Amniotic stem cell (primary cell): ENCODE results near the gene CTNNA2.

Source experiments
- DNase-seq: peaks from one replicate; lab custom pipeline; 2025; lab: John Stamatoyannopoulos, UW

Gene CTNNA2

DNA sequence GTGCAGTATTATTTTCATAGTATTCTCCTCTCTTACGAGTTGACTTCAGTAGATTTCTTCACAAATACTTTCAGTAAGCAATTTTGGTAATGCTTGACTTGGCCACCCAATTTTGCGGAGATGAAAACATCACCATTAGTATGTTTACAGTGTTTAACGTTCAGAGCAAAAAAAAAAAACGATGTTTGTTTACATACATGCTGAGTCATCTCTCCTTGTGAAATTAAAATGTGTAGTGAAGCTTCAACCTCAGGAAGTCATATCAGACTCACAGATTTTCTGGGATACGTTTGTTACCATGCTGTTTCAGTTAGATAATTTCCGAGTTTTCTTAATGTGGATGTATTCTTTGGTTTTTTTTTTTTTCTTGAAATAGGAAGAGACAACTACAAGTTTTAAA, 100.1 kb downstream of the CTNNA2 start:
- no peak for DNase-seq

DNA sequence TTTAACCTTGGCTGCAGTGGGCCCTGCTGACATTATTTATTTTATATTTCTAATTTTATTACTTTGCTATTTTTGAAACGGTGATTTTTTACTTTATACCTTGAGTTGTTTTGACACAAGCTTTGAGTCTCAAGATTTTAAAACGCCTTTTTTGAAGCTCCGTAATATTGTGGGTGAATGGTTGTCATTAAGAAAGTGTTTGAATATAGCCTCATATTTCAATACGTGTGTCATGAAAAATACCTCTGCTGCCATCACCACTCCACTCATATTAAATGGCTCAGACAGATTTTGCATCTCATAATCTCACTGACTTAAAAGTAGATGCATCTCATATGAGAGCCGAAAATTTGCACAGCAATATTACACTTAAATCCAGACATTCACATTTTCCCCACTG, 106.6 kb downstream of the CTNNA2 start:
- no peak for DNase-seq

DNA sequence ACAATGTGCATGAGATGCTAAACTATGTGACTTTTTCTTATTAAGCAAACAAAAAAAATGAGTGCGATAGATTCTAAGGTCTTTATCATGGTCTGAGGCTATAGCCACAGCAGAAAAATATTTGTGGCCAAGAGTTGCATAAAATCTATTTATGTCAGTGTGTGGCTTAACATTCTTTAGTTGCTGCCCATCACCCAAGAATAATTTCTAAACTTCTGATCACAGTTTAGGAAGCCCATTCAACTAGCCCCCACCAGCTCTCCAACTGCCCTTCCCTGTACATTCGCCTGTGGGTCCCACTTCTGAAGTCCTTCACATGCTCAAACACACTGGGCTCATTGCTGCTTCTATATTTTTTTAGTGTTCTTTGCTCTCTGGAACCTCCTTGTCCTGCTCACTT, 107.1 kb downstream of the CTNNA2 start:
- DNase-seq, result no peak

DNA sequence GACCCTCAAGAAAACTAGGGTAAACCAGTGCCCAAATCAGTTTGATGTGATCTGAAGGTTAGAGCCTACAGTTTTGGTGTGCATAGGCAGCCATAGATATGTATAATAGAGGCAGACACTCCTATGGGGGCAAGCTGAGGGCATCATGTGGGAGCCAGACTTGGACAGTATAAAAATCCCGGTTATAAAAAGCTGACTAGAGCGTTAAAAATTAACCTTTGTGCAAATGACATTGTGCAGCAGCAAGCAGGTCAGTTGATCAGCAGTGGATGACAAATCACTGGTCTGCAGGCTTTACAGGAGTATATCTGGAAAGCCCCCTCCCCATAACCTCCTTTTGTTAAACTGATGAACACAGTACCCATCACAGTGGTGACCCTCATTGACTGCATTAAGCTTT, 107.8 kb downstream of the CTNNA2 start:
- no peak for DNase-seq

DNA sequence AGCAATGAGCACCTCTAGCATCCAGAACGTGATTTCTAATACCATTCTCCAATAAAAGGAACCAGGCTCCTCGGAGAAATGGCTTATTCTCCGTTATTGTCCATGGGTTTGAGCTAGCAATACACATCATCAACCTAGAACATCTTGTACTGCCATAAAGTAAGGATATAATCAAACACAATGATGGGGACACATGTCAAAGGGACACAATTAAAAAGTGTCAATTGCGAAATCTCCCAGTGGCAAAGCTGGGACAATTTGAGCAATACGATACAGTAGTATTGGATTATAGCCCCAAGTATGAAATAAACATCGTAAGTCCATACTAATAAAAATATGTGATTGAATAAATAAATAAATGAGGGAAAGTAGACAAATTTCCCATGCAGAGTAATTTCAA, 108.4 kb downstream of the CTNNA2 start:
- DNase-seq, result no peak

DNA sequence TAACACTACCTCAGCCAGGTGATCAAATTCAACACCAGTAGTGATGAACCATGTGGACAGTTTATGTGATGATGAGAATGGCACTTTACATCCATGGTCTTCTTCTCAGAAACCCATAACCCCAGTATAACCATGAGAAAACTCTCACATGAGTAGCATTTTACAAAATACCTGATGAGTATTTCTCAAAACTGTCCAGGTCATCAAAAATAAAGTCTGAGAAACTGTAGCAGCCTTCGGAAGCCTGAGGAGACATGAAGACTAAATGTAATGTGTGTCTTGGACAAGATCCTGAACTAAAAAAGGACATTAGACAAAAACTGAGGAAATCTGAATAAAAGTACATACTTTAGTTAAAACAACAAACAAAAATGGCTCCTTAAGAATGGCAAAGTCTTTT, 108.9 kb downstream of the CTNNA2 start:
- no peak for DNase-seq

DNA sequence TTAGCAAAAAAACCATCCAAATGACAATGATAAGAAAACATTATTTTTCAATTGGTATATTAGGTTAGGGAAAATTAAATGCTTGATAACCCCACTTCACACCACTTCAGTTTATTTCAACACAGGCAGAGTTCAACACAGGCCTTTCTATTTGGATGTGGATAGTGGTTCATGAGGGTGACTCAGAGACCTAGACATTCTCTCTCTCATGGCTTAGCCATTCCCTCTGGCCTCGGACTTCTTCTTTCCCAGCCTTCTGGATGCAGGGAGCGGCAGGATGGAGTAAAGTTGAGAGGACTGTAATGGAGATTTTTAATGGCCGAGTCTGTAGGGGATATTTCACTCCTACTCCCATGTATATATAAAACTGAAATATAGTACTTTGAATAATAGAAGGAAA, 109.7 kb downstream of the CTNNA2 start:
- DNase-seq, result no peak

DNA sequence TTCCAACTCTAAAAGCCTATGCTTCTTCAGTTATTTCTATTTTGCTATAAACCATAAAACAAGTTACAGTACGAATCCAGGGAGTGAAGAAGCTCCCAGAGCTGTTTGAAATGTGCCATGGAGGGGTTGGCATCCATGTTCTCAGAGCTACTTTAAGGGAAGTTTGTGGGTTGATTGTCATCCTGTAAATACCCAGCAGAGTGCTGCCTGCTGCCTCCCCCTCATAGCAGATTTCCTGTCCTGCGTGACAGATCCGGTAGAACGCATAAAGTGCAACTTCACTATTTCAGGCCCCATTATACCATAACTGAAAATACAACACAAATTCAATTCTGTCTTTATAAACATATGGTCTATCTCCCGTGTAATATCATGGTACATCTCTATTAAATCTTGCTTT, 114.4 kb downstream of the CTNNA2 start:
- DNase-seq, result no peak

DNA sequence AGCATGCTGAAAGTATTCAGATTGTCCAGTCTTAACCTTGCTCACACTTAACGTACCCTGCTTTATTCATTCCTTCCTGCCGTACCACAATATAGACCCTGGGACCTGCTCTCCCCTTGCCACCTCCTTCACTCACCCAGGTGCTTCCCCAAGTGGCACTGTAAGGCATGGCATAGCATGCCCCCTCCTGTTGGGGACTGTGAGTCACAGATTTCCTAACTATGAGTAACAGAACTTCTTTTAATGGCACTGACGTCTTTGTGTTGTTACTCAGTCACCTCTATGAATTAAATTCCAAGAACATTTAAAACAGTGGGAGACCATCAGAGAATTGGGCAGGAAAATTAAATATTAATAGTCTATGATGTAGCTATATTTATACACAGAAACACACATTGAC, 117.2 kb downstream of the CTNNA2 start:
- DNase-seq, result no peak

DNA sequence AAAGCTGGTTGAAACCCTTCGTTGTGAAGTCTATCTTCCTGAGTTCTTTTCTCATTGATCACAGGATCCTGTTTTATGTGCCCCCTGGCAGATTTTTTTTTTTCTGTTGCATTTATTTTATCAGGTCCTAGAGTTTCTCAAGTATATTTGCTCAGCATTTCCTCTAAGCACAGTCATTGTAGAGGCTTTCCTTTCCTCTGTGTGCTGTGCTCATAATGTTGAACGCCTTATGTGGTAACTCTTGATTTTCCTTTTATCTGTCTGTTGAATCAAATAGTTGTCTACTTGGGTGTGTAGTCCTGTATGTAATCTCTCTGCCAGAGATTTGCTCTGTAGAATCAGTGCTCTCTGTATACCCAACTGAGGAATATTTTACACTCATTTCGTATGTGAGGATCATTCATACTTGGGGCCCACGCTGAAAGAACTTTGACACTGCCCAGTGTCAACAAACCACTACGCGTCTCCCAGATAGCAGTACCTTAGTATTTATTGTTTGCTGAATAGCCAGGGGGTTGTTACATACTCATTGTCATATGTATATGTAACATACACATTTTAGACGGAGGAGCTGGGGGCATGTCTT, 118.2 kb downstream of the CTNNA2 start:
- DNase-seq, result no peak

DNA sequence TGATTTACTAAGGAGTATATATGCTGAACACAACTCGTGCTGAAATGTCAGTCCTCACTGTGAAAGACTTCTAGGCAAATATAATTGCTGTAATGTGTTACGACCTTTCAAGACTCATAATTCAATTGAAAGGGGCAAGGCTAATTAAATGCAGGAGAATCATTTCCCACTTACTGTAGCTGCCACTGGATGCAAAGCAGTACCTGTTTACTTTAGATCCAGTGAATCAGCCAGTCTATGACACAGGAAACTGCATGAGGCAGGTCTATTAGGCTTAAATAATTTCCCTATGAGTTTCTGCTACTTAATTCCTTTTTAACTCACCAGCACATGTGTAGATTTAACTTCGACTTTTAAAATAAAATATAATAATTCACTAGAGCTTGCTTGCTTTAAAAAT, 125.6 kb downstream of the CTNNA2 start:
- no peak for DNase-seq

DNA sequence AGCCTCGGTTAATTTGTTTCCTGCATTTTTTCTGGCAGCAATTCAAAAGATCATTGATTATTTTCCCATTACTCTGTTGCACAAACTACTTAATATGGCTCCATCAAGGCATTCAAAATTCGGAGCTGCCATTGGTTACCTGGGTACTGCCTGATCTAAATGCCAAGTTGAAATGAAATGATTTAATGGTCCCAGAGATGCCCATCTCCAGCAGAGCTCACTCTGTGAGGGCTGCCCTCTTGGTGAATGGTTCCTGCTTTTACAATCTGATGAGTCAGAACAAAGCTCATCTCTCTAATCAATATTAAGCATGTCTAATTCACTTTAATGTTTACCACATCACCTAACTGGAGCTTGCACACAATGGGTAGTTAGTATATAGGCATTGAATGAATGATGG, 126.1 kb downstream of the CTNNA2 start:
- DNase-seq, result no peak

DNA sequence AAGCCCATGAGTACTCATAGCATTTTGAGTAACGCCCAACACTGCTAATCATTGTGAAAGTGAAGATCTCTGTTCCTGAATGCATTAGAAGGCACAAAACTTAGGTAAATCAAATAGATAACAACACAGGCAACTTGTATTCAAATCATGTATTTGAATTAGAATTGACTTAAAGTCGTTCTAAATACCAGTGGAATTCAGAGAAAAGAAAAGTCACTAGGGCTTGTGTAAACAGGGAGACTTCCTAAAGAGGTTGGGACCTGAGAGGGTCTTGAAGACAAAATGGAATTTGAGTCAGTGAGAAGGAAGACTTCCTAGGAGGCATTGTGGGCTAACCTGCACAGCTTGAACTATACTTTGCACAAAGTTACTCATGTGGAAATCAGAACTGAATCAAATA, 127.2 kb downstream of the CTNNA2 start:
- DNase-seq, result no peak

DNA sequence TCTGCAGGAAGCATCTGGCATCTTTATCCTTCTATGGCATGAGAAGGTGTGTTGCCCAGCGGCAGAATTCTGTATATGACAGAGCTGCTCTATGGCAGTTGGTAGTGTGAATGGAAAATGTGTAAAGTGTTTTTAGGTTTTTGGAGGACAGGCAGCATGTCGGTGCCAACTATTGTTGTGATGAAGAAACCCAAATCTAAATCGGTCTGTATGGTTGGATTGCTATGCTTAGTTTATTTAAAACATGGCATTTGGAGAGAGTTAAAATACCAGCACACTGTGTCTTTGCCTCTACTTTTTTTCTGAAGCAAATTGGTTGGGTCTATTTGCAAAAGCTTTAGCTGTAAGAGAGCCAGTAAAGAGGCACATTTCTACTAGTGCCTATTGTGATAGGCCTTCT, 136.7 kb downstream of the CTNNA2 start:
- DNase-seq, result no peak

DNA sequence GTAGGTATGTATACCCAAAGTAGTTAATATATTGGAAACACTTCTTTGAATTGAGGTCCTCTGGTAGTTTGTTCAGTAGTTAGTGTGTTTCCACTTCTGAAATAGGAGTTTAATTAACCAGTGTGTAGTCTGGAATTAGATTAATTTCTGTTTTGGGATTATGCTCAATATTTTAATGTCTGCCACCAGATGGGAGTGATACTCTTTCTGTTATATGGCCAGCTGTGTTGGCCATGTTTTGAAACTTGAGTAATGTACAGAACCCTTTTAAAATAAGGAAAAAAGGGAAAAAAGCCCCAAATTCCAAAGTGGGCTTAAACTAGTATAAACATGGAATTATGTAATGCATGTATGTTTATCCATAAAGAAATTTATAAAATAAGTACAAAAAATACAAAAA, 147.7 kb downstream of the CTNNA2 start:
- no peak for DNase-seq

DNA sequence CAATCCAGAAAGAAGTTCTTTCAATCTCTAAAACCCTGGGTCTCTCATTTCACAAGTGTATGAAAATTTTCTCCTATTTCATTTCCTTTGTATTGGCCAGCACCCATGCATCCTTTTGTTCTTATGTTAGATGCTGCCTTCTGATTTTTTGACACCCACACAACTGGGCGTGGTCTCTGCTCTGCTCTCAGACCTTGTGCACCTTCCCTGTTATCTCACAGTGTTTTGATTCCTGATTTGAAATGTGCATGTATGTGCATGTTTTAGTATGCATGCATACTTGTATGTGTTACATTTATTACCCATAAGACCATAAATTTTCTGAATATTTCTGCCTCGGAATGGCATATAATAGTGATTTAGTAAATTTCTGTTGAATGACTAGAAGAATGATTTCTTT, 152.2 kb downstream of the CTNNA2 start:
- DNase-seq, result no peak

DNA sequence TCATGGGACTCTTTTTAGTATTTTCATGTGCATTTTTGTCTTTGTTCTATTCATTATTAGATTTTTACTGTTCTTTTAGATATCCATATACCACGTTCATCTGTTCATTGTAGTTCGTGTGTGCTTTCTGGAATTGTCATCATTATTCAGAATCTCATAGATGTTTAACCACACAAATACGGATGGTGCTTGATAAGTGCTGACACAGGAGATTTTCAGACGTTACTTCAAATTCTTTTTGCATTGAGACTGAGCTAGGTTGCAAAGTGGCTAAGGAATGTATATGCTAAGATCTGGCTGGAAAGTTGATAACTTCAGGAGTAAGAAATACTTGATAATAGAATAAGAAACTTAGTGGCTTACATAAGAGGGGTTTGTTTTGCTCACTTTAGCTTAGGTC, 153.6 kb downstream of the CTNNA2 start:
- DNase-seq, result no peak

DNA sequence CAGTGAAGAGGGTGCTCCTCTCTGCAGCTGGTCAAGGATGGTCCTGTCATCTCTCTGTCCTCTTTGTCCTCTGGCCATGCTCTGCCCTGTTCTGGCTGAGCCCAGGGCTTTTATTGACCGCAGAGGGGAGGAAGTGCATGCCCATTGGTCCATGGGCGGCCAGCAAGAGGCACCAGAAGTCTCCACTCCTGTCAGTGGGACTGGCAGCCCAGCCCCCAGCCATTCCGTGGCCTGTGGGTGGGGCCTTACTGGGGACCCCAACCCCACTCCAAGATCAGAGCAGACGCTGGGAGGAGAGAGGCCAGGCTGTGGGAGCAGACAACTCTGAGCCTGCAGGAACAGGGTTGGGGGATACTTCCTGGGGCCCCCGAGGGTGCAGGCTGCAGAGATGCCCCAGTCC, 156.9 kb downstream of the CTNNA2 start:
- DNase-seq, result no peak

DNA sequence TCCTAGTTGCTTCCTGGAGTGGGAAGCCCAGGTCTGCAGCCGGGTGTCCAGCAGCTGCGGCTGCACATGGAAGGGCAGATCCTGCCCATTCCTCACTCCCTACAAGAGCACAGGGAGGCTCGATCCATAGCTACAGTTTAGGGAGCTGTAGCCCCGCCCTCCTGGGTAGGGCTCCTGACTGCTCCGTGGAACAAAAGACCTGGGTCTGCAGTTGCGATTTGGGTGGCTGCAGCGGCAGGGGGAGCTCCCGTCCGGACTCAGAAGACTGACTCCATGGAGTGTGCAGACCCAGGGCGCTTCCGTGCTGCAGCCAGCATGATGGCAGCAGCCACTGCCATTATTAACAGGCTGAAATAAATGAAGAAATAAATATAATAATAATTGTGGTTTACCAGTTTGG, 157.3 kb downstream of the CTNNA2 start:
- DNase-seq, result no peak

DNA sequence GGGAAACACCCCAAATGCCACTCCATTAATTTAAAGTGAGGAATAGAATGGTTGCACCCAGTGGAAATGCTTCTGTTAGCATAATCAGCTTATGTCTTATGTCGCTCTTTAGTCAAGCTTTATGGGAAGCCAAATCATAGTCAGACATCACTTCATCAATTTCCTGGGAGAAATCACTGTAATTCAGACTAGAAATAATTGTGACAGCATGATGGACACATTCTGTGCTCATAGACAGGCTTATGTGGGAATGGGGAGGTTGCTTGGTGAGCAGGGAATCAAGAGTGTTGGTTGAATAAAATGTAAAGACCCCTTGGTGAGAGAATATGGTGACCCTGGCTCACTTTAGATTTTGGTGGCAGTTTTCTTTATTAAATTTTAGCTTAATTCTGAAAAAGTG, 174.0 kb downstream of the CTNNA2 start:
- DNase-seq, result no peak

DNA sequence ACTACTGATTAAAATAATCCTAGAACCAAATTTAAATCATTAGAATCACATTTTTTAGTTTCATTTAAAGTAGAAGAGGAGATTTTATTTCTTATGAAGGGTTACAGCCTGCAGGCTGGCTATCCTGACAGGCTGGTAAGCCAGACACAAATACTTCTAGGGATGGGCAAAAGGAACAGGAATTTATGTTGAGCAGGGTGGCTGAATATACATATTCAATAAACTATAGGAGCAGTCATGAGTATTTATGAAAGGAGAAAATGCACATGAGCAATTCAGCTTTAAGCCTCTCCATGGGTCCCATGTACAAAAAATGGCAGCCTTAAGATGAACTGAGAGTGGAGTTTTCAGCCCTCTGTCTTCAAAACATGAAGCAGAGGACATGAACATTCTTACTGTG, 182.4 kb downstream of the CTNNA2 start:
- DNase-seq, result no peak

DNA sequence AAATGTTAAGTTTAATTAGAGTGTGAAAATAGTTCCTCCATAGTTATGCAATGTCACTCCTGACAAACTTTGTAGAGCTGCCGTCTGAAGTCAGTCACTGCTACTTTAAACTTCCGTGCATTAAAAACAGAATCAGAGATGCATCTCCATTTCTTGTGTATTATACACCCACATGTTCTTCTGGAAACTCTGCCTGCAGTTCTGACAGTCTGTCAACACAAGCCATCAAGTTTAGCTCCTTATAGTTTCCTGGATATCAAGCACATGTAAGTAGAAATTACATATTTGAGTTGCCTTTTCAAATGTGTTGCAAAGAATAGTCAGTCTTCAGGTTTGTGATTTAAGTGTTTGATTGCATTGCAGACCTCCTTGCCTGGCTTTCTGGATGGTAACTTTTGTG, 184.3 kb downstream of the CTNNA2 start:
- no peak for DNase-seq

DNA sequence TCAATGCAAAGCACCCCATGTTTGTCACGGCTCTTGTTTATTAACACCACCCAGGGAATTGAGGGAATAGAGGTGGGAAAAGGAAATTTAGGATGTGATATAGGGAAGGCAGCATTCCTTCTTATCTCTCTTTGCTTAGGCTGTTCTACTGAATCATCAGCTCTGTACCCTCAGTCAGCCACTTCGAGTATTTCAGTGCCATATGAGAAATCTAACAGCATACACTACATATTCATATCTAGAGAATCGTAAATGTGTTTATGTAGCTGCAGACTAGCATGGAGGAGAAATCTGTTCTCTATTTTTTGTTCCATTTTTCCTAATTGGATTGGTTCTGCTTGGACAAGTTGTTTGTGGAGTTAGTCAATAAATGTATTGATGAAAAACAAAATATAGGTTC, 187.8 kb downstream of the CTNNA2 start:
- no peak for DNase-seq

DNA sequence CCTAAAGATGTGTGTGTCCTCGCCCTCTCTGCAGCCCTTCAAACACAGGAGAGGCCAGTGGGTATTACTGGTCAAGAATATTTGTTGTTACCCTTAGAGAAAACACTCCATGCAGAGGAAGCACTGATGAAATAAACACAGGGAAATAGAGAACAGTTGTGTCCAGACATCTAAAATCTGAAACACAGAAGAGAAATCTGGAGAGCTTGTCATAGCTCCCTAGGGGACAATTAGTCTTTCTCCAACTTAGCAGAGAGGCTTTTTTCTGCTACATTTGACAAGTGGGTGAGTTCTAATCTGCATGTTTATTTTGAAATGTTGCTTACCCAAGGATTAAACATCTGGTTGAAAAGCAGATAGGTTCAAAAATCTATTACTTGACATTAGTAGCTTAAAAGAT, 190.1 kb downstream of the CTNNA2 start:
- no peak for DNase-seq

DNA sequence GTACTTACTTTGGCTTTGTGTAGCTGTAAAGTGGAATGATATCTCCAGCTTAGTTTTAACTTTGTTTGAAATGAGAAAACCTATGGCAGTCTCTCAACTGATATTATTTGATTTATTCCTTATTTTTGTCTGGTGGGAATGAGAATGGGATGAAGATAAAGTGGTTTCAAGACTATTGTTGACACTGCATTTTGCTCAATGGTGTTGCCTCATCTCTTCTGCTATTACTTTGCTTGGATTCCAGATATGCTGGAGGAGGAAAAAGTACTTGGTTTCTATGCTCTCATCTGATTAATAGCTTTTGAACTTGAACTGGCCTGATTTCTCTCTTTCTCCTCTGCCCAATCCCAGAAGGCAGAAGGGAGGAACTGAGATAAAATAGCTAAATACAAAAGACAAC, 198.2 kb downstream of the CTNNA2 start:
- no peak for DNase-seq
